DMS153 treated with DMSO at 0.1 percent for 48 hours (cell line): ENCODE results near the gene SEMA5B.
A peak's percentile ranks its signal among the peaks of the same experiment; 100 is the strongest.

Experiments used
- DNase-seq: peaks from one replicate; lab custom pipeline; 2025; ENCODE audit not compliant: unreplicated experiment; lab: John Stamatoyannopoulos, UW

Gene SEMA5B

DNA sequence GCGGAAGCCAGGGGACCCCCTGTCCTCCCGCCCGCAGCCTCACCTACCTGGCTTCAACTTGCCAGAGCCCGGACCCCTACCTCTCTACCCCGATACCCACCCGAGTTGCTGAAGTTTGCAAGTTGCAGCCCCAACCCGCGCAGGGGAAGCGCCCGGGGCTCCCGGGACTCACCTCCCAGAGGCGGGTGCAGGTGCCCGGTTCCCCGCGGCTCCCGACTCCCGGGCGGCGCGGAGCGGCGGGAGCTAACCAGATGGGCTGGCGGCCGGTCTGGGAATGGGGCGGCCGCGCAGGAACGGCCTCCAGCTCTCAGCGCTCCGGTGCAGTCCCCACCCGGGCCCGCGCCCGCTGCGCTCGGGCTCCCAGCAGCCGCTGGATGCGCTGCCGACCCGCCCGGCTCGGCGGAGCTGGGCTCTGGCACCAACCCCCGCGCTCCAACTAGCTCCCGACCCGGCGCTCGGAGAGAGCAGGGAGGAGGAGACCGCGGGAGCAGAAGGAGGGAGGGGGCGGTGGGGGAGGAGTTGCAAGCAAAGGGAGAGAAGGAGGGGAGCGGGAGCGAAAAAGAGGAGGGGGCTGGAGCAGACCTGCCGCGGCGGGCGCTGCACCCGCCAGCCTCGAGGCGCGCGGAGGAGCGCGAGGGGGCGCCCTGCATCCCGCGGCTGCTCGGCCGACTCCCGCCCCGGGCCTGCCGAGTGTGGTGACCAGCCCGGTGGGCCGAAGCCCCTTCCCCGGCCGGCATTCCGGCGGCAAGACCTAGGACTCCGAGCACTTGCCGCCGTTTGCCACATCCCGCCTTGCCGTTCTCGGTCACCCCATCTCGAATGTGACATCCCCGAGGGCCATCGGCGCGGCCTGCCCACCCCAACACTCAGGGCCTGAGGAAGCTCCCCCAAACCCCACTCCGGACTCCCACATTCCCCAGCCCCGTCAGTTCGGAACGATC lies at the start of gene SEMA5B:
Gene SEMA5B, minus strand, starts transcription at position 472 of the 941 bp plus-strand sequence. CDS start 66,500 bp downstream, outside the sequence.
- DNase-seq = no peak

DNA sequence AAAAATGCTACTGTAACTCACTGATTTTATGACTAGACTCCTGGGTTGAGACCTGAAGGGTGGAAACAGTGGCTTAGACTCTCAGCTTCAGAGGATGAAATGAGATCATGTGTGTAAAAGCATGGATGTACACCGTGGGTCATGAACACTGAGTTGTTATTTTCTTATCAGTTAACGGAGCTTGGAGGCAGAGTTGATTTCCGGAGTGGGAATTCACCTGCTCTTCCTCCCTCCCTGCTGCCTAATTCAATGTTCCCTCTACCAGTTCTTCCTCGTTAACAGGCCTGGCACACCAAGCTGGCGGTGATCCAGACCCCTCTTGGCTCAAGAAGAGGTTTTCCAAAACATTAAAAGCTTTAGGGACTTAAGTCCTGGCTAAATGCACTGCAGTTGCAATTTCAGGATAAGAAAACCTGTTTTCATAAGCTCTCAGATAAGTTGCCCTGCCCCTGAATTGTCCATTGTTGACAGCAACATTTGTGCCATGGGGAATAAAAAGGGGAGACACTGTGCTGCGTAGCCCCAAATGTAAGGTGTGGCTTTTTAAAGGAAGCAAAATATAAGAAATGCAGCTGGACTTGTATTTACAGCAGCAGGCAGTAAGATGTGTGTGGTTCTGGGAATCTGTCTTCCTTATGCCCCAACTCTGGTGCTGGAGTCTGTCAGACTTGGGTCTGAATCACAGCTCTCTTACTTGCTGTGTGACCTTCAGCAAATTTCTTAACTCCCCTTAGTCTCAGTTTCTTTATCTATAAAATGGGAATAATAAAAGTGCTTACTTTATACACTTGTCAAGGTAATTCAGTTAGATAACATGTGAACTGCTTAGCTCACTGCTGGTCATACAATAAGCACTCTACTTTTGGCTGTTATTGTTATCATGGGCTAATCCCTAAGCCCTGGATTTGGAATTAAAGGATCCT lies 49.2 kb upstream of the SEMA5B start:
- DNase-seq = peak; percentile 42

- no peak for DNase-seq
These were observed 48.5 kb upstream of the SEMA5B start for GRCh38 chr3:123076112-123076495.

DNA sequence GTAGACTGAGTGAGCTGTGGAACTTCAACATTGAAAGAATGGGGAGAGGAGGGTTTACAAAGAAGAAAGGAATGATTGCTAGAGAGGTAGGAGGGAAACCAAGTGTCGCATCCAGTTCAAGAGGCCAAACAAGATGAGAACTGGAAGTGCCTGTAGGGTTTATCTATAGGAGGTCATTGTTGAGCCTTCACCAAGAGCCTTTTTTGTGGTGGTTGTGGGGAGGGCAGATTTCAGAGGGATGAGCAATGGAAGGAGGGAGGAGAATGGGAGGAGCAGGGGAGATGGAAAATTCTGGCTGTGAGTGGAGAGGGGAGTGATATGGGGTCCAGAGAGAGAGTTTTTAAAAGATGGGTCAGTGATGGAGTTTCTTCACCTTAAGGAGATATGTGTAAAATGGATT lies 47.8 kb upstream of the SEMA5B start:
- DNase-seq = no peak

DNA sequence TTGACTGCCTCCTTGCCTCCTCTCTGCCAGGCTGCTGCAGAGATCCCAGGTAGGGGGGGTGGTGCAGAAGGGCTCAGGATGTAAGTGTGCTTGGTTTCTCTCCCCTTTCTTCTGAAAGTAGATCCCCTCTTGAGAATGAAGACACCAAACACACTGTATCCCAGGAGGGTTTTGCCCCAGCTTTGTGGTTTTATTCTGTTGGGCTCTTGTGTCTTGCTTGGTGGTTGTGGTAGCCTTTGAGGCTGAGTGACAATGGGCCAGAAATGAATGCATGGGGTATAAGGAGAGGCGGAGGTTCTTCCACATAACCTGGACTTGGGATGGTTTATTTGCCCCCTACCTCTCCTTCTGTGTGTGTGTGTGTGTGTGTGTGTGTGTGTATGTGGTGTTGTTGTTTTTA lies 45.0 kb upstream of the SEMA5B start:
- no peak for DNase-seq

GRCh38 chr3:123072152-123072551 lies 44.6 kb upstream of the SEMA5B start:
- DNase-seq = no peak

DNA sequence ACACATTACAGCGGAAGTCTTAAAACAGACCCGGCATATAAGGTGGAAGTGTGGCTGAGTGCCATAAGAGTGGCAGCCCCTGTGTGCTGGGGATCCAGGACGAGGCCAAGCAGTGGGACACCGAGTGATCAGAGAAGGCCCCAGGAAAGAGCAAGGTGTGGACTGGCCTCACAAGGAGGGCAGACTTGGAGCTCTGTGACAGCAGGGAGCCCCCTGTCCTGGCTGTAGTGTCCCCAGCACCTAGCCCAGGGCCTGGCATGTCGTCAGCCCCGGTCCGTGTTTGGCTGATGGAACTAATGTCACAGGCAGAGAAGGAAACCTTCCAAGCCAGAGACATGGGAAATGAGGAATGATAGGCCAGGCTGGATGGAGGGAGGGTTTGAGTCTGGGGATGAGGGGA lies 44.0 kb upstream of the SEMA5B start:
- DNase-seq = no peak

DNA sequence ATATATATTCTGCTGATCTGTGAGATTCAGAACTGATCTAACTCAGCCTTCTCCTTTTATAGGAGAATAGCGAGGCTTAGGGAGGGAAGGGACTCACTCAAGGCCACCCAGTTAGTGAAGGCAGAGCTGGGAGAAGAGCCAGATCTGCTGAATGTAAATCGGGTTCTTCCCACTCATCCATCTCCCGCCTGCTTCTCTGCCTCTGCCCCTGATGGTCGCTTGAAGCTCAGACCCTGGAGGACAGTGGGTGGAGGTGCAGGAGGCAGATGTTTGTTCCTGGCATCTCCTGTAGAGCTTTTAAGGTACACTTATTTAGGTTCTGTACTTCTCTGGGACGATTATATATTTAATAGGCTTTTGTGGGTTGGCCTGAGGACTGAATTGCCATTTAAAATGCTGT lies 43.6 kb upstream of the SEMA5B start:
- no peak for DNase-seq

DNA sequence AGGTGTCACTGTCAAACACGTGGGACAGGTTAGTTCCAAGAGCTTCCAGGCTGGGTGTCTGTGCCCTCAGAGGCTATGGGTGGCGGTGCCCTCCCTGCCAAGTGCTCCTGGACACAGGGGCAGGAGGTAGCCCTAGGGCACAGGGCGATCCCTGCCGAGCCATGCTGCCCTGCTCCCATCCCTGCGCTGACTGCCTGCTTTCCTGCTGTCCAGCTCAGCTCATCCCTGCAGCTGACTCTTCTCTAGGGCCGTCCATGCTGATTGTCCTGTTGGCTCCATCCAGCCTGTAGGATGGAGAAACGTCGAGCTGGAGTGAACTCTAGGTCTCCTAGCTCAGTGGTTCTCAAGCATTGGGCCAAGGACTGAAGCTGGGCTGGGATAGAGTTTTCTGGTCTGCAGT lies 42.9 kb upstream of the SEMA5B start:
- no peak for DNase-seq

GRCh38 chr3:123068601-123069381 lies 41.2 kb upstream of the SEMA5B start:
- DNase-seq = no peak

- DNase-seq = no peak
These were observed 40.4 kb upstream of the SEMA5B start for GRCh38 chr3:123067689-123068600.

DNA sequence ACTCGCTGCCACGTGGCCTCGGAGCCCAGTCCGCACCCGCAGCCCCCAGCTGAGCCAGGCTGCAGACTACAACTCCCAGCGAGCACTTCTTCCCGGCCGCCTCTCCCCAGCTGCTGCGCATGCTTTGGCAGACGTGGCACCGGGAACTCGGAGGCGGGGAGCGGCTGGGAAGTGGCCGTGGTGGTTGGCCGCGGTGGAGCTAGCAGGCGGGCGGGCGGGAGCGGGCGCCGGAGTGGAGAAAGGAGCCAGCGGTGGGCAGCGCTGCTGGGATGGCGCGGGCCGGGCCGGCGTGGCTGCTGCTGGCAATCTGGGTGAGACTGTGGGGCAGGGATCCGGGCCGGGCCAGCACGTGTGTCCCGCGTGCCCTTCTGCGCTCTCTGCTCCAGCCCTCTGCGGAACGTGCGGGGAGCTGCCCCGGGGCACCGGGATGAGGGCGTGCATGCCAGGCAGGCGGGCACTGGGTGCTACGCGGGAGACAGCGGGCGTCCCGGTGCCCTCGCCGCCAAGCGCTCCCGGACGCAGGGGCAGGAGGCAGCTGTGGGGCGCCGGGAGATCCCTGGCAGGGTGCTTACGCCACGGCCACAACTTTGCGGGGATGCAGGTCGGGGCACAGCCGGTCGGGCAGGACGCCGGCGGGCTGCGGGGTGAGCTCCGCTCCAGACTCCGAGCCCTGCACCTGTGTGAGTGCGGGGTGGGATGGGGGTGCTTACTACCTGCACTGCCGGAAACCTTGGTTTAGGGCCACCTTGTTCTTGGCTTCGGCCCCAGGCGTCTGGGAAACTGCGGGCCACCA lies 39.5 kb upstream of the SEMA5B start, which contains the start of gene PDIA5:
Gene PDIA5, plus strand, starts transcription at position 130 of the 793 bp plus-strand sequence. Its CDS starts 140 bp downstream, at position 270.
- DNase-seq = peak; percentile 86

GRCh38 chr3:123066599-123066895 lies 39.0 kb upstream of the SEMA5B start:
- no peak for DNase-seq

DNA sequence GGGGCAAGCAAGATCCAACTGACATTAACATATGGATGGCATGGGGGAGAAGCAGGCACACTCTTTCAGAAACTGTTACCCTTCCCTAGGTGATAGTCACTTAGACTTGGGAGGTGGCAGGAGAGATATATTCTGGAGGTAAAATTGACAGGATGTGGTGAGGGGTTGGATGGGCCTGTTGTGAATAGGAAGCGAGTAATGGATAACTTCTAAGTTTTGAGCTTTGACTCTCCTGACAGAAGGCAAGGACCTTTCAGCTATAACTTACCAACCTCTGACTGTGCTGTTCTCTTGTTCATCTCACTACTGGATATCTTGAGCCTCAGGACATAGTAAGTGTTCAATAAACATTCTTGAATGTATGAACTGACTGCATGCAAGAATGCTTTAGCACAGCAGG lies 37.4 kb upstream of the SEMA5B start:
- DNase-seq = no peak

GRCh38 chr3:123064506-123064905 lies 36.9 kb upstream of the SEMA5B start:
- no peak for DNase-seq

GRCh38 chr3:123063034-123063433 lies 35.5 kb upstream of the SEMA5B start:
- no peak for DNase-seq

DNA sequence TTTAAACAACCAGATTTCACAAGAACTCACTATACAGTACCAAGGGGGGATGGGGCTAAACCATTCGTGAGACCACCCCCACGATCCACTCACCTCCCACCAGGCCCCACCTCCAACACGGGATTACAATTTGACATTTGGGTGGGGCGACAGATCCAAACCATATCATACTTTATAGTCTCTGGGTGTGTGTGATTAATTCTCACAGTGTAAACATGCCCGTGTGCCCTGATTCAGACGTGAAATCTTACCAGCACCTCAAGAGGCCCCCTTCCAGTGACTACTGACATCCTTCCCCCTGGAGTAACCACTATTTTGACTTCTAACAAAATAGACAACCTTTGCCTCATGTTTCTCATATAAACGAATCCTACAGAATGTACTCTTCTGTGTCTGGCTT lies 34.3 kb upstream of the SEMA5B start:
- no peak for DNase-seq

DNA sequence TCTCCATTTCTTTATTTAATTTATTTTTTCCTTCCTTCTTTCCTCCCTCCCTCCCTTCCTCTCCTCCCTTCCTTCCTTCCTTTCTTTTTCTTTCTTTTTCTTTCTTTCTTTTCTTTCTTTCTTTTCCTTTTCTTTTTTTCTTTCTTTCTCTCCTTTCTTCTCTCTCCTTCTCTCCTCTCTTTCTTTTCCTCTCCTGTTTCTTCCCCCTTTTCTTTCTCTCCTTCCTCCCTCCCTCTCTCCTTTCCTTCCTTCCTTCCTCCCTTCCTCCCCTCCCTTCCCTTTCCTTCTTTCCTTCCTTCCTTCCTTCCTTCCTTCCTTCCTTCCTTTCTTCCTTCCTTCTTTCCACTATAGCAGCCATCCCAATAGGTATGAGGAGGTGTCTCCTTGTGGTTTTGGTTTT lies 32.5 kb upstream of the SEMA5B start:
- DNase-seq = no peak

- DNase-seq = no peak
These were observed 30.9 kb upstream of the SEMA5B start for GRCh38 chr3:123058505-123058904.
